LNCAP (cell line): ENCODE results near the gene NOL3.

Experiments used
- TF ChIP-seq, protein P1 (sequence below): fragments of 450-650 bp; IDR thresholded peaks from 2 replicates; pipeline ENCODE4 v1.5.1; 2017; ENCODE audit warnings: mild to moderate bottlenecking

NOL3 gene

GRCh38 chr16:67209565-67209964, 39.2 kb downstream of the NOL3 start:
- TF ChIP-seq, protein P1, sequence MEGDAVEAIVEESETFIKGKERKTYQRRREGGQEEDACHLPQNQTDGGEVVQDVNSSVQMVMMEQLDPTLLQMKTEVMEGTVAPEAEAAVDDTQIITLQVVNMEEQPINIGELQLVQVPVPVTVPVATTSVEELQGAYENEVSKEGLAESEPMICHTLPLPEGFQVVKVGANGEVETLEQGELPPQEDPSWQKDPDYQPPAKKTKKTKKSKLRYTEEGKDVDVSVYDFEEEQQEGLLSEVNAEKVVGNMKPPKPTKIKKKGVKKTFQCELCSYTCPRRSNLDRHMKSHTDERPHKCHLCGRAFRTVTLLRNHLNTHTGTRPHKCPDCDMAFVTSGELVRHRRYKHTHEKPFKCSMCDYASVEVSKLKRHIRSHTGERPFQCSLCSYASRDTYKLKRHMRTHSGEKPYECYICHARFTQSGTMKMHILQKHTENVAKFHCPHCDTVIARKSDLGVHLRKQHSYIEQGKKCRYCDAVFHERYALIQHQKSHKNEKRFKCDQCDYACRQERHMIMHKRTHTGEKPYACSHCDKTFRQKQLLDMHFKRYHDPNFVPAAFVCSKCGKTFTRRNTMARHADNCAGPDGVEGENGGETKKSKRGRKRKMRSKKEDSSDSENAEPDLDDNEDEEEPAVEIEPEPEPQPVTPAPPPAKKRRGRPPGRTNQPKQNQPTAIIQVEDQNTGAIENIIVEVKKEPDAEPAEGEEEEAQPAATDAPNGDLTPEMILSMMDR, result no peak

DNA sequence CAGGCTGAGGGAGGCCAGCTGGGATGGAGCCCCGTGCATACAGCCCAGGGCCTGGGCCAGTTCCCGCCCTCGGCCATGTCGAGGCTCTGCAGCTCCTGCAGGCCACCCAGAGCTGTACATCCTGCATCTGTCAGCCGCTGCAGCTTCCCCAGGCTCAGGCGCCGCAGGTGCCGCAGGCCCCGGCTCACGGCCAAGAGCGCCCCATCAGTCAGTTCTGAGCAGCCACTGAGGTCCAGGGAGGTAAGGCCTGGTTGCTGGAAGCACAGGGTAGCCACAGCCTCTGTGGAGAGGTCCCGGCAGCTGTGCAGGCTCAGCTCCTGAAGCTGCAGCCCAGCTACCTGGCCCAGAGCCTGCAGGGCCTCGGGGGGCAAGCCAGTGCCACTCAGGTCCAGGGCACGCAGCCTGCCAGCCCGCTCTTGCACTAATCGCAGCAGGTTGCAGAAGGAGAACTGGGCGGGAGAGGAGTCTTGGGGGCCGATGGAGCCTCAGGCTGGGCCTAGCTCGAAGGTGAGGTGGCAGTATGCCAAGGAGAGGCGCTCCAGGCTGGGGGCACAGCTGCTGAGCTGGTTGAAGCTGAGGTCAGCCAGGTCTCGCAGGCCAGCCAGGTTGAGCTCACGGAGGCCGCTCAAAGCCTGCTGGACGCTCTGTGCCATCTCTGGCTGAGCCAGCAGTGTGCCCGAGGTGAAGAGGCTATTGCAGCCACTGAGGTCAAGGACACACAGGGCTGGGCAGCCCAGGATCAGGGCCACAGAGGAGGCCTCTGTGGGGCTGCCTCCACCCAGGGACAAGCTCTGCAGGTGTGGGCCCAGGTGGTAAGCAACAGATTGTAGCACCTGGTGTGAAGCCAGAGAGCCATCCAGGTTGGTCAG, 40.0 kb downstream of the NOL3 start:
- TF ChIP-seq, protein P1, result no peak

GRCh38 chr16:67211674-67212073, 41.3 kb downstream of the NOL3 start:
- TF ChIP-seq, protein P1, result no peak

GRCh38 chr16:67212766-67213165, 42.4 kb downstream of the NOL3 start:
- TF ChIP-seq, protein P1, result no peak

DNA sequence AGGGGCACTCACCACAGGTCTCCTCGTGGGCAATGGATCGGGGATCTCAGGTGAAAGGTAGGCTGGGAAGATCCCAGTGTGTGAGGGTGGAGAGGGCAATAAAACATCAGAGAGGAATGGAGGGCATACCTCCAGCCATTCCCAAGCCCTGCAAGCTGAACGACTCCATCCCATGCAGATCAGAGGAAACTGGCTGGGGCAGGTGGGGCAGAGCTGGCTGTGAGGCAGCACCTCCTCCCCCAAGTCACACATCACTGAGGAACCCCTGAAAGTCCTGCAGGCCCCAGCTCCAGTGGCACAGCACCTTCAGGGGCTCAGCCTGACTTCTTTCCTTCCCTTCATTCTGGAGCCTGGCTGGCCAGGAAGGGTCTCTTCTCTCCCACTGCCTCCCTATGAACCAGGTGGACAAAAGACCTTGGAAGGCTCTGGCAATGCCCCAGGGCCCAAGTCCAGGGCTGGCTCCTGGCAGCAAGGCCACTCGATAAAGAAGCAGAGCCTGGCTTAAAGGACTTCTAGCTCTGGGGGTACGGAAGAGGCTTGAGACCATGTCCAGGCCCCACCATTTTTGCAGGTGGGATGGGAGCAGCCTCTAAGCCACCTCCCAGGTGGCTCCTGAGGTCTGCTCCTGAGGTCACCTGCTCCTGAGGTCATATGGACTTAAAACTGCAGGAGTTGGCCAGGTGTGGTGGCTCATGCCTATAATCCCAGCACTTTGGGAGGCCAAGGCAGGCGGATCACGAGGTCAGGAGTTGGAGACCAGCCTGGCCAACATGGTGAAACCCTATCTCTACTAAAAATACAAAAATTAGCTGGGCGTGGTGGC, 43.1 kb downstream of the NOL3 start:
- TF ChIP-seq, protein P1, result no peak

DNA sequence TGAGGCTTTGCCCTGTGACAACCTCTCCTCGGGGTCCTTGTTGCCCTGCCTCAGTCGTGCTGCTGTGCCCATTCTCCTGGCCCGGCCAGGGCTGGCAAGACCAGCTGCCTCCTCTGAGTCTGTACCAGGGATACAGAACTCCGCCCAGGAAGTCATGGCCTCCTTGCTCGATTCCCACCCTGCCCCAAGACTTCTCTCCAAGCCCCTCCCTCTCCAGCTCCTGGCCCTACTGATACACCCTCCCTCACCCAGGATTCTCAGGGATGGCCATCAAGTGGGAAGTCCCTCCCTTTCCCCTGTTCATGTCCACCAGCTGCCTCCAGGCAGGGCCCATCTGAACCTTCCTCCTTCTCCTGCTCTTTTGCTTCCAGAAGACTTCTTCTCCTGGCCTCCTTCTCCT, 45.4 kb downstream of the NOL3 start:
- TF ChIP-seq, protein P1, result no peak

DNA sequence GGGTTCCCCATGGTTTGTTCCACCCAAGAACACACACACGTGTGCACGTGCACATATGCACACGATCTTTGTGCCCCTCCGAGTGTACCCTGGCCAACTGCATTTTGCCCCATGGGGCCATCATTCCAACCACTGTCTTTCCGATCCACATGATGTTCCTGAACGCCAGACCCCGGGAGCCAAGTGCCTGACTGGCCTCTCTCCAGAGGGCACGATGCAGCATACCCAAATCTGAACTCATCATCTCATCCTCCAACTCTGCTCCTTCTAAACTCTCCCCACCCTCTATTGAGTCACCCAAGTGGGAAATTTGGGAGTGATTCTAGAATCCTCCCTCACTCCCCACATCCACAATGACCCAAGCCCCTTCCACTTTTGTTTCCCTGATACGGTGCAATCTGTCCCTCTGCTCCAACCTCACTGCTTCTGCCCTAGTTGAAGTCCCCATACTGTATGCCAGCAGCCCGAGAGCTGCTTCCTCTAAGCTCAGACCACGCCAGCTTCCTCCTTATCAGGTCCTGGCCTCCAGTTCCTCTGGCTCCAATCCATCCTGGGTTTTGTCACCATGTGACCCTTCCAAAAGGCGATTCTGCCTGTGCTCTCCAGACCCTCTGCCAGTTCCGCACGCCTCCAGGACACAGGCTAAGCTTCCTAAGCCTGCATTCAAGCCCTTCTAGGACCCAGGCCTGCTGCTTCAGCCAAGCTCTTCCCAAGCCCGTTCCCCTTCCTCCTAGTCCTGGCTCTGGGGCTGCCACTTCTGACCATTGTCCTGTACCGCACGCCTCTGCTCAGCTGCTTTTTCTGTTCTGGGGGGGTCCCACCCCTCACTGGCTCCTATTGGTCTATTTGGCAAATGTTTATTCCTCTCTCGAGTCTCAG, 46.5 kb downstream of the NOL3 start:
- TF ChIP-seq, protein P1, result no peak
